RWPE2 (cell line): ENCODE results near the gene SUPT3H.

Source experiments
- ATAC-seq: fragments of 200-7000 bp; cut with Tn5 transposase; 3 replicates; pipeline ENCODE4 v1.9.1; 2021; ENCODE audit warnings: low read depth
- DNase-seq: peaks from one replicate; pipeline ENCODE4 v3.0.0-alpha.2; 2020; ENCODE audit warnings: low spot score
- H3K27ac ChIP-seq: fragments of 450-650 bp; 2 replicates; pipeline ENCODE4 v1.5.1; 2017; ENCODE audit warnings: mild to moderate bottlenecking; ENCODE audit not compliant: poor library complexity, severe bottlenecking
- H3K27me3 ChIP-seq: fragments of 250-450 bp; sonication (Bioruptor Pico); 2 replicates; pipeline ENCODE4 v1.5.1; 2021; ENCODE audit warnings: mild to moderate bottlenecking, moderate library complexity; ENCODE audit not compliant: insufficient read depth, poor library complexity, severe bottlenecking
- H3K36me3 ChIP-seq: fragments of 250-450 bp; sonication (Bioruptor Pico); 2 replicates; pipeline ENCODE4 v1.5.1; 2020; ENCODE audit warnings: low read depth, mild to moderate bottlenecking, moderate library complexity
- H3K4me1 ChIP-seq: fragments of 250-450 bp; sonication (Bioruptor Pico); 2 replicates; pipeline ENCODE4 v1.5.1; 2021; ENCODE audit warnings: mild to moderate bottlenecking, moderate library complexity; ENCODE audit not compliant: insufficient read depth, poor library complexity, severe bottlenecking
- H3K4me3 ChIP-seq: fragments of 250-450 bp; sonication (Bioruptor Pico); 2 replicates; pipeline ENCODE4 v1.5.1; 2021; ENCODE audit warnings: mild to moderate bottlenecking, moderate library complexity; ENCODE audit not compliant: severe bottlenecking
- H3K9me3 ChIP-seq: fragments of 250-450 bp; sonication (Bioruptor Pico); 2 replicates; pipeline ENCODE4 v1.5.1; 2021; ENCODE audit warnings: mild to moderate bottlenecking, moderate library complexity; ENCODE audit not compliant: severe bottlenecking
- TF ChIP-seq, protein P1 (sequence below): fragments of 450-650 bp; IDR thresholded peaks from one replicate; pipeline ENCODE4 v1.5.1; 2017; ENCODE audit warnings: mild to moderate bottlenecking, moderate library complexity; ENCODE audit not compliant: poor library complexity, severe bottlenecking

Gene SUPT3H

DNA sequence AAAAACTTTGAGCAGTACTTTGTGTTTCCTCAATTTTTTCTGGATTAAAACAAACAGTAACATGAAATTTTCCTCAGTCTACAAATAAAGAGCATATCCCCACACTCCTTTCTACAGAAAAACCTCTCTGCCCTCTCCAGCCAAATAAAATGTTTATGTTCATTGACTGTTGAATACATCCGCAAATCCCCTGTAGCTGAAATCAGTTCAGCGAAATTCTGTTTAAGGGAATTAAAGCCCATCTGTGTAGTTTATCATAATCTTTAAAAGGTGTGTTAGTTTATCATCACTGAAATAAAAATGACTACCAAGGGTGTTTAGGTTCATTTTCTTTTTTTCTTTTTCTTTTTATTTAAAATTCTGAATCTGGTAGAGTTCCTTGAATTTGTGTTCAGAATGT lies 207.4 kb downstream of the SUPT3H start:
- DNase-seq (no peak), ATAC-seq (no peak)
- H3K36me3 ChIP-seq: no peaks in the 10 kb centered on the region
- no peak overlapping the region for H3K4me3 ChIP-seq
- no peaks in the 10 kb centered on the region for H3K27me3 ChIP-seq
- no peaks in the 10 kb centered on the region for H3K9me3 ChIP-seq
- TF ChIP-seq, protein P1, sequence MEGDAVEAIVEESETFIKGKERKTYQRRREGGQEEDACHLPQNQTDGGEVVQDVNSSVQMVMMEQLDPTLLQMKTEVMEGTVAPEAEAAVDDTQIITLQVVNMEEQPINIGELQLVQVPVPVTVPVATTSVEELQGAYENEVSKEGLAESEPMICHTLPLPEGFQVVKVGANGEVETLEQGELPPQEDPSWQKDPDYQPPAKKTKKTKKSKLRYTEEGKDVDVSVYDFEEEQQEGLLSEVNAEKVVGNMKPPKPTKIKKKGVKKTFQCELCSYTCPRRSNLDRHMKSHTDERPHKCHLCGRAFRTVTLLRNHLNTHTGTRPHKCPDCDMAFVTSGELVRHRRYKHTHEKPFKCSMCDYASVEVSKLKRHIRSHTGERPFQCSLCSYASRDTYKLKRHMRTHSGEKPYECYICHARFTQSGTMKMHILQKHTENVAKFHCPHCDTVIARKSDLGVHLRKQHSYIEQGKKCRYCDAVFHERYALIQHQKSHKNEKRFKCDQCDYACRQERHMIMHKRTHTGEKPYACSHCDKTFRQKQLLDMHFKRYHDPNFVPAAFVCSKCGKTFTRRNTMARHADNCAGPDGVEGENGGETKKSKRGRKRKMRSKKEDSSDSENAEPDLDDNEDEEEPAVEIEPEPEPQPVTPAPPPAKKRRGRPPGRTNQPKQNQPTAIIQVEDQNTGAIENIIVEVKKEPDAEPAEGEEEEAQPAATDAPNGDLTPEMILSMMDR: no peak
- H3K4me1 ChIP-seq: no peaks in the 10 kb centered on the region
- no peak overlapping the region for H3K27ac ChIP-seq

DNA sequence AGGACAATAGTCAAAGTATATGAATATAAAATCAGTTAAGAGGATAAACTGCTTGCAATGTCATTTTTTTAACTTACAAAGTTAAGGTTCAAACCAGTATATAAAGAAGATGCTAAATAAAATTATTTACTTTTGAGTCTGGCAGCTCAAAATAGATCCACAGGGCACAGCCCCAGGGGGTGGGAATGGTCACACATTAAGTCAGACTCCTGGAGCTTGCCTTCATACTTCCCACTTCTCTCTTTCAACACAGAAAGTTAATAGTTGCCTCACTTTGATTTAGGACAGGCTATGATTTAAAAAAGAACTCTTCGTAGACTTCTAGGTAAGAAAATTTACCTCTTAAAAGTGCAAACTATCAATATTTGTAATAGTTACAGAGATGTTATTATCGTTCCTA lies 207.9 kb downstream of the SUPT3H start:
- H3K36me3 ChIP-seq: no peaks in the 10 kb centered on the region

DNA sequence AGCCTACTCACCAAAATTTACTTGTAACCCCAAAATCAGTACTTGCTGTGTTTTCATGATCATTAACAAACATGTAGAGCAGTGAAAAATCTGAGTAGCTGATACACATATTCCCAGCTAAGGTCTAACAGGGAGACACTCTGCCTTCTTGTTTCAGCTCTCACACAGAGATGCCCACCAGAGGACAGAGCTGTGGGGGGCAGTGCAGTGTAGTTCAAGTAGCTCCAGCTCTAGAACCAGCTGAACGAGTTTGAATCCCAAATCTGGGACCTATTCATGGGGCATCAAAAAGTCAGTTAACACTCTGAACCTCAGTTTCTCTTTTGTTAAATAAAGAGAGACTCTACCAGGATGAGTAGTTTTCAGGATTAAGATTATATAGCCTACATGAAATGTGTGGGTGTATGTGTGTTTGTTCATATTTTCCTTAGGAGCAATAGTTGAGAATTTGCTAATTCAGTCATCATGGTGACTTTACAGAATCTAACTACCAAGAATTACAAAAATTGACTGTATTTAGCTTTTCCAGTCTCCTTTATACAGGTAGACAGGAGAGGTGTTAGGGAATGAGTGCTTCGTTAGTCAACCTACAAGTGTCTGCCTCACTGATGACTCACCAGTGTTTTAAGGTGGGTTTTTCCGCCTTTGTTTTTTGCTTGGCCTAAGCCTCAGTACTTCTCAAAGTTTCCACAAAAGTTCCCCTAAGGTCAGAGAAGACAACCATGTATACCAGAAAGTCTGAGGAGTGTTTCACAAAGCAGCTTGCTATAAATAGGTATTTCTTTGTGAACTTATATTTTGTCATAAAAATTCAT lies 213.6 kb downstream of the SUPT3H start:
- Histone ChIP-seq H3K9me3 (no peaks in the 10 kb centered on the region), H3K27me3 (no peaks in the 10 kb centered on the region), H3K4me3 (no peak overlapping the region), H3K4me1 (peaks cover 10% of the 10 kb centered on the region), H3K36me3 (no peaks in the 10 kb centered on the region), H3K27ac (peak overlapping the region; percentile 14)
- DNase-seq: no peak
- TF ChIP-seq, protein P1: no peak
- peak; percentile 95 for ATAC-seq

More for the DNA sequence above, 207.9 kb downstream of the SUPT3H start:
- Histone ChIP-seq H3K27ac (no peak overlapping the region), H3K9me3 (no peaks in the 10 kb centered on the region), H3K27me3 (no peaks in the 10 kb centered on the region), H3K4me3 (no peak overlapping the region), H3K4me1 (no peaks in the 10 kb centered on the region)
- TF ChIP-seq, protein P1: no peak
- DNase-seq (no peak), ATAC-seq (no peak)

DNA sequence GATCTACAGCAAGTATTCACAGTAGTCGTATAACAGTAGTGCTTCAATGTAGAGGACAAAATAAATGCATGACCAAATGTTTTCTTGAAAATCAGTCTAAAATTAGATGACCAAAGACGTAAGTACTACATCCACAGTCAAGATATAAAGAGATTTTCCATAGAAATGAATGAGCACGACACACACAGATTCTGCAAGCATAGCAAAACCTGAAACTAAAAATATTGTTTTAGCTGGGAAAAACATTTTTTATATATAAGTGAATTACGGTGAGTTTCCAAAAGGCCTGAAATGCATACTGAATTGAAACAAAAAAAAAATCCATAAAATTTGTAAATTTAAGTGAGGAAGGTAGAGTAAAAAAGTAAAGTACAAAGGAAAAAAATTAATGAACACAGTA lies 217.4 kb downstream of the SUPT3H start:
- ATAC-seq: no peak
- Histone ChIP-seq H3K4me3 (no peak overlapping the region), H3K27ac (no peak overlapping the region), H3K36me3 (no peaks in the 10 kb centered on the region), H3K4me1 (peaks cover 10% of the 10 kb centered on the region), H3K9me3 (no peaks in the 10 kb centered on the region), H3K27me3 (no peaks in the 10 kb centered on the region)
- TF ChIP-seq, protein P1: no peak
- DNase-seq: no peak

DNA sequence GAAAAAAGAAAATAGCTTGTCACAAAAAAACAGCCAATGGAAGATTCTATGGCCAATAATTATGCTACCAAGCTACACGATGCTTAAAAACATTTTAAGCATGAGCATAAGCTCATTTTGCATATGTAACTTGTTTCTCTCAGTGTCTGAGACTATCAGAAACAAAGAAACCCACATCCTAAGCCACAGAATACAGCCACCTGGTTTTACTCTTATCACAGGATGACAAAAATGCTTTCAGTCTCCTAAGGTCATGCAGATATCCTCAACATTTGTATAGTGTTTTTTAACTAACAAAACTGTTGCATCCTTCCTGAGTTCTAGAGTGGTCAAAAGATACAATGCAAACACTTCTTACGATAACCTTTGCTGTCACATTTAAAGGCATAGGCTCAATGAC lies 221.7 kb downstream of the SUPT3H start:
- no peaks in the 10 kb centered on the region for H3K27me3 ChIP-seq
- no peak overlapping the region for H3K4me3 ChIP-seq
- no peaks in the 10 kb centered on the region for H3K4me1 ChIP-seq
- TF ChIP-seq, protein P1: no peak
- no peaks in the 10 kb centered on the region for H3K36me3 ChIP-seq
- H3K27ac ChIP-seq: no peak overlapping the region
- DNase-seq (no peak), ATAC-seq (no peak)
- H3K9me3 ChIP-seq: no peaks in the 10 kb centered on the region
